ENCODE data around the gene DNAJC15.

The DNAJC15 gene

GRCh38 chr13:43127827-43128226 lies 104.4 kb downstream of the DNAJC15 start:
- DNase-seq (ENCODE audit: low read depth): no peak

- DNase-seq (ENCODE audit: low read depth): no peak
Observed at GRCh38 chr13:43128504-43128961, 105.1 kb downstream of the DNAJC15 start.

GRCh38 chr13:43129066-43129465 lies 105.7 kb downstream of the DNAJC15 start:
- no peak for DNase-seq (ENCODE audit: low read depth)

GRCh38 chr13:43129511-43130110 lies 106.2 kb downstream of the DNAJC15 start:
- no peak for DNase-seq (ENCODE audit: low read depth)

GRCh38 chr13:43132257-43132656 lies 108.9 kb downstream of the DNAJC15 start:
- no peak for DNase-seq (ENCODE audit: low read depth)

- no peak for DNase-seq (ENCODE audit: low read depth)
Observed at GRCh38 chr13:43132911-43133310, 109.5 kb downstream of the DNAJC15 start.

- DNase-seq (ENCODE audit: low read depth): no peak
Observed at GRCh38 chr13:43133792-43134191, 110.4 kb downstream of the DNAJC15 start.

- DNase-seq (ENCODE audit: low read depth): no peak
Observed at GRCh38 chr13:43134868-43135267, 111.5 kb downstream of the DNAJC15 start.

- no peak for DNase-seq (ENCODE audit: low read depth)
Observed at GRCh38 chr13:43135516-43135915, 112.1 kb downstream of the DNAJC15 start.

GRCh38 chr13:43136920-43137575 lies 113.7 kb downstream of the DNAJC15 start:
- no peak for DNase-seq (ENCODE audit: low read depth)

- no peak for DNase-seq (ENCODE audit: low read depth)
Observed at GRCh38 chr13:43139211-43139610, 115.8 kb downstream of the DNAJC15 start.

- no peak for DNase-seq (ENCODE audit: low read depth)
Observed at GRCh38 chr13:43139921-43140320, 116.5 kb downstream of the DNAJC15 start.

- DNase-seq (ENCODE audit: low read depth): no peak
Observed at GRCh38 chr13:43140985-43141384, 117.6 kb downstream of the DNAJC15 start.

GRCh38 chr13:43141685-43142084 lies 118.3 kb downstream of the DNAJC15 start:
- DNase-seq (ENCODE audit: low read depth): no peak

- no peak for DNase-seq (ENCODE audit: low read depth)
Observed at GRCh38 chr13:43143591-43143990, 120.2 kb downstream of the DNAJC15 start.

GRCh38 chr13:43145534-43146196 lies 122.3 kb downstream of the DNAJC15 start:
- DNase-seq (ENCODE audit: low read depth): no peak

- DNase-seq (ENCODE audit: low read depth): no peak
Observed at GRCh38 chr13:43146400-43146799, 123.0 kb downstream of the DNAJC15 start.

GRCh38 chr13:43150369-43151207 lies 127.2 kb downstream of the DNAJC15 start:
- no peak for DNase-seq (ENCODE audit: low read depth)

- DNase-seq (ENCODE audit: low read depth): peak; percentile 8
Observed at GRCh38 chr13:43153436-43154090, 130.2 kb downstream of the DNAJC15 start.

- DNase-seq (ENCODE audit: low read depth): no peak
Observed at GRCh38 chr13:43154156-43154651, 130.8 kb downstream of the DNAJC15 start.

- DNase-seq (ENCODE audit: low read depth): no peak
Observed at GRCh38 chr13:43154839-43155238, 131.5 kb downstream of the DNAJC15 start.

- DNase-seq (ENCODE audit: low read depth): no peak
Observed at GRCh38 chr13:43156916-43157315, 133.5 kb downstream of the DNAJC15 start.
